ENCODE measurements around the gene FGD4.

Gene FGD4

DNA sequence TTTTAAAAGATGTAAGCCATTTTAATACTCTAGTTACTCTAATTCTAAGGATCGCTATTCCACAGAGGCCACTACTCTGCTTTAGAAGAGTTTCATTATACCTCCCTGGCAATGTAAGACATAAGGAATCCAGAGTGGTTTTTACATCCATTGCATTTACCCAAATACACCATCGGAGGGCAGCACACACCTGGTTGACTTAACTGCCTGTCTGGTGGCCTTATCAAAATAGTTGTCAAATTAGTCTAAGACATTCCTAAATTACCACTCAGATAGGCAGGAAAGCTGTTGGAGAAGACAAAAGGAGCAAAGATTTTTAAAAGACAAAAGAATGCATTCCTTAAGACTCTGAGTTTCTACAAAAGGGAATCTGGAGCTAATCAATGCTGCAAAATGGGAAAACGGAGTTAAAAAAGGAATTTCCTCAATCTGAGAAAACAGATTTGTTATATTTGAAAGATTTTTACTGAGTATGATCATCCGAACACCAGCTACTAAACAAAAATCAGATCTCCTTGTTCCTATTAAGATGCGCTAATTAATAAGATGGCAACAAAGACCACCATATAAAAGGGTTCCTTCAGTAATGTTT lies 33.8 kb upstream of the FGD4 start:
- H3K27ac Mint-ChIP-seq = peak overlapping the region; percentile 37 to 59 (median 47)
- peaks cover 16% of the 10 kb centered on the region for H3K4me1 Mint-ChIP-seq
- no peak overlapping the region for H3K4me3 Mint-ChIP-seq
- TF ChIP-seq, protein P1, sequence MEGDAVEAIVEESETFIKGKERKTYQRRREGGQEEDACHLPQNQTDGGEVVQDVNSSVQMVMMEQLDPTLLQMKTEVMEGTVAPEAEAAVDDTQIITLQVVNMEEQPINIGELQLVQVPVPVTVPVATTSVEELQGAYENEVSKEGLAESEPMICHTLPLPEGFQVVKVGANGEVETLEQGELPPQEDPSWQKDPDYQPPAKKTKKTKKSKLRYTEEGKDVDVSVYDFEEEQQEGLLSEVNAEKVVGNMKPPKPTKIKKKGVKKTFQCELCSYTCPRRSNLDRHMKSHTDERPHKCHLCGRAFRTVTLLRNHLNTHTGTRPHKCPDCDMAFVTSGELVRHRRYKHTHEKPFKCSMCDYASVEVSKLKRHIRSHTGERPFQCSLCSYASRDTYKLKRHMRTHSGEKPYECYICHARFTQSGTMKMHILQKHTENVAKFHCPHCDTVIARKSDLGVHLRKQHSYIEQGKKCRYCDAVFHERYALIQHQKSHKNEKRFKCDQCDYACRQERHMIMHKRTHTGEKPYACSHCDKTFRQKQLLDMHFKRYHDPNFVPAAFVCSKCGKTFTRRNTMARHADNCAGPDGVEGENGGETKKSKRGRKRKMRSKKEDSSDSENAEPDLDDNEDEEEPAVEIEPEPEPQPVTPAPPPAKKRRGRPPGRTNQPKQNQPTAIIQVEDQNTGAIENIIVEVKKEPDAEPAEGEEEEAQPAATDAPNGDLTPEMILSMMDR (IDR thresholded peaks at IDR 0.05; ENCODE audit: unreplicated experiment in 3 of 3) = peak; percentile 71 to 86 (median 84)
- no peaks in the 10 kb centered on the region for H3K9me3 Mint-ChIP-seq
- no peaks in the 10 kb centered on the region for H3K27me3 Mint-ChIP-seq (ENCODE audit: low read depth)
- no peaks in the 10 kb centered on the region for H3K36me3 Mint-ChIP-seq (ENCODE audit: low read depth)

DNA sequence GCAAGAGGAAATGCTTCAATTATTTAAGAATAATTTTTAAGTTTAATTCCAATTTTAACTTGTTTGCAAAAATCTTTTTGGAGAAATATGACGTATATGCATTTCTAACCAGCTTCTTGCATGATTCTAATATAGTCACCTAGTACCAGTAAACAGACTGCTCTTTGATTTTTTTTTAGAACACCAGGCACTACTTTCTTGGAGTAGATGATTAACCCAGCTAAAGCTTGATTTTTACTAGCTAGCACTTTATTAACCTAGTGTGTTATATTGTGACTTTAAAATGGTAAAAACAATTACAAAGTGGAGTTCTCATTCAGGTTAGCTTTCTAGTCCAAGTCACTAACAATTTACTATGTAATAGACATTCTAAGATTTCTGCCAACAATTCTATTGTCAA lies 32.6 kb upstream of the FGD4 start:
- H3K4me3 Mint-ChIP-seq = no peak overlapping the region
- TF ChIP-seq, protein P1 (IDR thresholded peaks at IDR 0.05; ENCODE audit: unreplicated experiment in 3 of 3) = no peak
- H3K27ac Mint-ChIP-seq = peak overlapping the region; percentile 26 to 68 (median 57)
- no peaks in the 10 kb centered on the region for H3K9me3 Mint-ChIP-seq
- H3K27me3 Mint-ChIP-seq (ENCODE audit: low read depth) = no peaks in the 10 kb centered on the region
- no peaks in the 10 kb centered on the region for H3K36me3 Mint-ChIP-seq (ENCODE audit: low read depth)
- peaks cover 16% of the 10 kb centered on the region for H3K4me1 Mint-ChIP-seq

DNA sequence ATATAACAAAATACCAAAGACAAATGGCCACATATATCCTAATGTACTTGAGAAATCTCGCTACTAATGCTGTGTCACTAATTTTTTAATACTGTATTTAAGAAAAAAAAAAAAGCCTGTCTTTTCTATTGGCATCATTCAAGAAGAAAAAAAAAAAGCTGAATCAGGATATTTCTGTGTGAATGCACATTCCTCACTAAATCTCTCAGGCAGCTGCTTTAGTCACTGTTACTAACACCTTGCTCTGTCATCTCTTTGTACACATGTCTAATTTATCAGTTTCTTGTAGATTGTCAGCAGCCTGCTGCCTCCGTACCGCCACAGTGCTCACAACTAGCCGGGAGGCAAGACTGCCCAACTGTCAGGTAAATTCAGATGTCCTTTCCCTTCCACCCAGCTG lies 32.0 kb upstream of the FGD4 start:
- H3K36me3 Mint-ChIP-seq (ENCODE audit: low read depth) = no peaks in the 10 kb centered on the region
- TF ChIP-seq, protein P1 (IDR thresholded peaks at IDR 0.05; ENCODE audit: unreplicated experiment in 3 of 3) = no peak
- H3K4me3 Mint-ChIP-seq = peak overlapping the region in 1 of 3 experiments; percentile 11
- no peaks in the 10 kb centered on the region for H3K9me3 Mint-ChIP-seq
- peak overlapping the region; percentile 68 to 94 (median 86) for H3K27ac Mint-ChIP-seq
- H3K4me1 Mint-ChIP-seq = peaks cover 16% of the 10 kb centered on the region
- H3K27me3 Mint-ChIP-seq (ENCODE audit: low read depth) = no peaks in the 10 kb centered on the region

DNA sequence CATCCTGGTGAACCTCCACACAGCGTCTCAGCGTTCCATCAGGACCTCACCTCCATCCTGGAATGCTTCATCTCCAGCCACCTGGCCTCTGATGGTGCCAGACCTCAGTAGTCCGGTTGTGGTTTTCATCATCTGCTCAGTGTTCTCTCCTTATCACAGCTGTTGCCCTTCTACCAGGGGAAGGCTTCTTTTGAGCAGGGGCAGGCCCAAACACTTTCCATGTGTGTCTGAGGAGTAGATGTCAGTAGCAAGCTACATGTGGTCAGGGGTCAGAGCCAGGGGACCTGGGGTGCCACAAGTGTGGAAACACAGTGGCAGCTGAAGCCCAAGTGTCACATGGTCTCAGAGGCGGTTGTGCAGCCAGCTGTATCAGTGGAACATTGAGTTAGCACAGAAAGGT lies 30.2 kb upstream of the FGD4 start:
- H3K4me3 Mint-ChIP-seq = no peak overlapping the region

DNA sequence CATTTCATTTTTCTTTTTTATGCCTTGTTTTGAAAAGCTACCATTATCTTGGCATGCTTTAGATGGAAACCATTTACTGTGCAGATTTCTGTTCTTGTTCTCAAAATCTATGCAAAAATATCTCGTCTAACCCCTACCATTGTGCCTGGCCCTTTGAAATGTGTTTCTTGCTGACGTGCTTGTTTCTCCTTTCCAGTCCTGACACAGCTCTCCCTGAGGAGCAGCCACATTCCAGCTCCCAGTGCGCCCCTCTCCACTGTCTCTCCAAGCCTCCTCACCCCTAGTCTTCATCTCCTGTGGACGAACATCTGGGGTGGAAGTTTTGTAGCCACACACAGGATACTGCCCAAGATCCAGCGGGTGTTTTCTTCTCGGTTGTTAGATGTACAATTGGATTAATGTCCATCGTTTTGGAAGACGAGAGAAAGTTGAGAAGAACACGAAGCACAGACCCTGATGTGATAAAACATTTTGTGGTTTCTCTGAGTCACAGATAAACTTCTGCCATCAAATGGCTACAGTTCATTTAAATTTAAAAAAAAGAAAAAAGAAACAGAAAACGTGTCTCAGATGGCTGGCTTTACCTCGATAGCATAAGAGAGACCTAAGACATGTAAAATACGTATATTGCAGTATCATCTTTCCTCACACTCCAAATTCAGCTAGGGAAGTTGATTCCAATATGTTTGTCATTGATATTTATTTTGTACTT lies 21.9 kb upstream of the FGD4 start:
- Mint-ChIP-seq H3K27me3 (ENCODE audit: low read depth) (no peaks in the 10 kb centered on the region), H3K27ac (no peak overlapping the region), H3K36me3 (ENCODE audit: low read depth) (no peaks in the 10 kb centered on the region), H3K4me1 (peaks cover 7% of the 10 kb centered on the region), H3K9me3 (no peaks in the 10 kb centered on the region), H3K4me3 (no peak overlapping the region)
- TF ChIP-seq, protein P1 (IDR thresholded peaks at IDR 0.05; ENCODE audit: unreplicated experiment in 3 of 3) = no peak

More for the DNA sequence above, 30.2 kb upstream of the FGD4 start:
- TF ChIP-seq, protein P1 (IDR thresholded peaks at IDR 0.05; ENCODE audit: unreplicated experiment in 3 of 3) = no peak
- Mint-ChIP-seq H3K9me3 (no peaks in the 10 kb centered on the region), H3K27ac (peak overlapping the region in 1 of 3 experiments; percentile 41), H3K4me1 (peaks cover 16% of the 10 kb centered on the region), H3K27me3 (ENCODE audit: low read depth) (no peaks in the 10 kb centered on the region), H3K36me3 (ENCODE audit: low read depth) (no peaks in the 10 kb centered on the region)

DNA sequence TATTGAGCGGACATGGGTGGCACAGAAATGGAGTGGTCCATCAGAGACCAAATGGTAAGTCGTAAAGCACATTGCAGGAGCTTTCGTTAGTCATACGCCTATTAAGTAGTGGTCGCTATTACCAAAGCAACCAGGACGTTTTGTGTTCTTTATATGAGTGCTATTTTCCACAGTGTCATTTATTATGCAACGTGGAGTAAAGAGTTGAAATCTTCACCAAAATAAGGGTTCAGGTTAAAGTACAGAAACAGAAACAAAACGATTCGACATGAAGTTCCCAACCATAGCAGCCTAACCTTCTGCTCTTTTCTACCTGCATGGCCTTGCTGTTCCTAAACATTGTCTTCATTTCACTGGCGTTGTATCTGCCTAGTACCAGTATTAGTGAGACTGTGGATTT lies 20.1 kb upstream of the FGD4 start:
- Mint-ChIP-seq H3K27me3 (ENCODE audit: low read depth) (no peaks in the 10 kb centered on the region), H3K9me3 (no peaks in the 10 kb centered on the region), H3K36me3 (ENCODE audit: low read depth) (no peaks in the 10 kb centered on the region), H3K4me1 (peaks cover 13% of the 10 kb centered on the region), H3K27ac (no peak overlapping the region), H3K4me3 (no peak overlapping the region)
- TF ChIP-seq, protein P1 (IDR thresholded peaks at IDR 0.05; ENCODE audit: unreplicated experiment in 3 of 3) = no peak

Data from nephron (organoid).